Measurements from ENCODE around the gene PFN4. TPM values are rescaled to one million over a fixed set of nuclear protein-coding genes. Genes with fewer than 3 reads are reported as not detected.
"Not testable (repeated sequence)": the region's sequence is repeated elsewhere in the genome, so short reads cannot be mapped to it uniquely, and the experiment has no call there.

PFN4 gene
- total and polyA plus RNA-seq, 8 donors = 0.48 to 1.8 (median 0.56) TPM; not detected in 5

DNA sequence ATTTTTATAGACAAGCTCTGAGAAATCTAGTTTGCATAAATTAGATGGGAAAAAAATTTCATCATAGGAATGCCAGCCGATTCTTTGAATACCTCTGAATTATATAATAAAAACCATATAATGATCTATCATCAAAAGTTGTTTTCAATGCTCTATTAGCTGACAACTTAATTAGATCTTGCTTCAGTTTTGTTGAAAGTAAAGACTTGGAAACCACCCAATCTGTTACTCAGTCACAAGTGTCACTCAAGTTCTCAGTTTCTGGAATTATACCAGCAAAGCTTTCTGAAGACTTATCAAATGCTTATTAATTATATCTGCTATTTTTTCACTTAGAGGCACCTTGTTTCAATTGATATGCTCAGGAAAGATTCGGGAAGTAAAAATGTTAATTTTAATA is 21.1 kb downstream of the PFN4 start:
- TF ChIP-seq EP300 (IDR thresholded peaks at IDR 0.05) (no peak), POLR2A (IDR thresholded peaks at IDR 0.05) (no peak), POLR2AphosphoS5 (IDR thresholded peaks at IDR 0.05) (no peak)
- TF ChIP-seq, protein P1, sequence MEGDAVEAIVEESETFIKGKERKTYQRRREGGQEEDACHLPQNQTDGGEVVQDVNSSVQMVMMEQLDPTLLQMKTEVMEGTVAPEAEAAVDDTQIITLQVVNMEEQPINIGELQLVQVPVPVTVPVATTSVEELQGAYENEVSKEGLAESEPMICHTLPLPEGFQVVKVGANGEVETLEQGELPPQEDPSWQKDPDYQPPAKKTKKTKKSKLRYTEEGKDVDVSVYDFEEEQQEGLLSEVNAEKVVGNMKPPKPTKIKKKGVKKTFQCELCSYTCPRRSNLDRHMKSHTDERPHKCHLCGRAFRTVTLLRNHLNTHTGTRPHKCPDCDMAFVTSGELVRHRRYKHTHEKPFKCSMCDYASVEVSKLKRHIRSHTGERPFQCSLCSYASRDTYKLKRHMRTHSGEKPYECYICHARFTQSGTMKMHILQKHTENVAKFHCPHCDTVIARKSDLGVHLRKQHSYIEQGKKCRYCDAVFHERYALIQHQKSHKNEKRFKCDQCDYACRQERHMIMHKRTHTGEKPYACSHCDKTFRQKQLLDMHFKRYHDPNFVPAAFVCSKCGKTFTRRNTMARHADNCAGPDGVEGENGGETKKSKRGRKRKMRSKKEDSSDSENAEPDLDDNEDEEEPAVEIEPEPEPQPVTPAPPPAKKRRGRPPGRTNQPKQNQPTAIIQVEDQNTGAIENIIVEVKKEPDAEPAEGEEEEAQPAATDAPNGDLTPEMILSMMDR (IDR thresholded peaks at IDR 0.05) = no peak
- Histone ChIP-seq H3K9me3 (peaks cover 0 to 7% (median 0%) of the 10 kb centered on the region in 4 donors), H3K36me3 (peaks cover 0 to 18% (median 12%) of the 10 kb centered on the region in 4 donors), H3K4me3 (no peak overlapping the region), H3K4me1 (no peaks in the 10 kb centered on the region), H3K27me3 (no peaks in the 10 kb centered on the region), H3K27ac (no peak overlapping the region)
- 60 to 97% (median 69%) methylated on average over 2 of the region's 2 CpGs for WGBS, 5 donors
- intact Hi-C loops (cut with DNase I; ENCODE audit: low total_unique reads) = no loop called here
- no peak for DNase-seq

DNA sequence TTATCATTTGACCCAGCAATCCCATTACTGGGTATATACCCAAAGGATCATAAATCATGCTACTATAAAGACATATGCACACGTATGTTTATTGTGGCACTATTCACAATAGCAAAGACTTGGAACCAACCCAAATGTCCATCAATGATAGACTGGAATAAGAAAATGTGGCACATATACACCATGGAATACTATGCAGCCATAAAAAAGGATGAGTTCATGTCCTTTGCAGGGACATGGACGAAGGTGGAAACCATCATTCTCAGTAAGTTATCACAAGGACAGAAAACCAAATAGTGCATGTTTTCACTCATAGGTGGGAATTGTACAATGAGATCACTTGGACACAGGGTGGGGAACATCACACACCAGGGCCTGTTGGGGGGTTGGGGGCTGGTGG is 22.4 kb downstream of the PFN4 start:
- peaks cover 5 to 26% (median 20%) of the 10 kb centered on the region in 4 donors for H3K36me3 ChIP-seq
- H3K4me1 ChIP-seq; DNase-seq; H3K27me3 ChIP-seq; H3K27ac ChIP-seq; H3K4me3 ChIP-seq; intact Hi-C loops (cut with DNase I; ENCODE audit: low total_unique reads); H3K9me3 ChIP-seq: not testable (repeated sequence)
- 89 to 96% (median 92%) methylated on average over 2 of the region's 2 CpGs for WGBS, 5 donors

DNA sequence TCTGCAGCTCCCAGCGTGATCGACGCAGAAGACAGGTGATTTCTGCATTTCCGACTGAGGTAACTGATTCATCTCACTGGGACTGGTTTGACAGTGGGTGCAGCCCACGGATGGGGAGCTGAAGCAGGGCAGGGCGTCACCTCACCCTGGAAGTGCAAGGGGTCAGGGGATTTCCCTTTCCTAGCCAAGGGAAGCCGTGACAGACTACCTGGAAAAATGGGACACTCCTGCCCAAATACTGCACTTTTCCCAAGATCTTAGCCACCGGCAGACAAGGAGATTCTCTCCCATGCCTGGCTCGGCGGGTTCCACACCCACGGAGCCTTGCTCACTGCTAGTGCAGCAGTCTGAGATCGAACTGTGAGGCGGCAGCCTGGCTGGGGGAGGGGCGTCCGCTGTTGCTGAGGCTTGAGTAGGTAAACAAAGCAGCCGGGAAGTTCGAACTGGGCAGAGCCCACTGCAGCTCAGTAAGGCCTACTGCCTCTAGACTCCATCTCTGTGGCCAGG is 27.9 kb downstream of the PFN4 start:
- DNase-seq = peak in 1 of 2 donors; percentile 34
- H3K27ac ChIP-seq; H3K27me3 ChIP-seq; H3K4me3 ChIP-seq; H3K9me3 ChIP-seq; intact Hi-C loops (cut with DNase I; ENCODE audit: low total_unique reads); H3K4me1 ChIP-seq: not testable (repeated sequence)
- peaks cover 5 to 32% (median 20%) of the 10 kb centered on the region in 4 donors for H3K36me3 ChIP-seq
- 58 to 84% (median 63%) methylated on average over 17 of the region's 17 CpGs for WGBS, 5 donors

DNA sequence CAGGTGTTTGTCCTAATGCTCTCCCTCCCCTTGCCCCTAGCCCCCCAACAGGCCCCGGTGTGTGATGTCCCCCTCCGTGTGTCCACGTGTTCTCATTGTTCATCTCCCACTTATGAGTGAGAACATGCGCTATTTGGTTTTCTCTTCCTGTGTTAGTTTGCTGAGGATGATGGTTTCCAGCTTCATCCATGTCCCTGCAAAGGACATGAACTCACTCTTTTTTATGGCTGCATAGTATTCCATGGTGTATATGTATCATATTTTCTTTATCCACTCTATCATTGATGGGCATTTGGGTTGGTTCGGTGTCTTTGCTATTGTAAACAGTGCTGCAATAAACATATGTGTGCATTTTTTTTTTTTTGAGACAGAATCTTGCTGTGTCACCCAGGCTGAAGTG is 29.9 kb downstream of the PFN4 start:
- H3K4me1 ChIP-seq; H3K9me3 ChIP-seq; H3K4me3 ChIP-seq; DNase-seq; intact Hi-C loops (cut with DNase I; ENCODE audit: low total_unique reads); H3K27ac ChIP-seq; H3K27me3 ChIP-seq: not testable (repeated sequence)
- WGBS, 5 donors = 96 to 99% (median 98%) methylated on average over 5 of the region's 5 CpGs
- H3K36me3 ChIP-seq = peaks cover 5 to 33% (median 24%) of the 10 kb centered on the region in 4 donors

DNA sequence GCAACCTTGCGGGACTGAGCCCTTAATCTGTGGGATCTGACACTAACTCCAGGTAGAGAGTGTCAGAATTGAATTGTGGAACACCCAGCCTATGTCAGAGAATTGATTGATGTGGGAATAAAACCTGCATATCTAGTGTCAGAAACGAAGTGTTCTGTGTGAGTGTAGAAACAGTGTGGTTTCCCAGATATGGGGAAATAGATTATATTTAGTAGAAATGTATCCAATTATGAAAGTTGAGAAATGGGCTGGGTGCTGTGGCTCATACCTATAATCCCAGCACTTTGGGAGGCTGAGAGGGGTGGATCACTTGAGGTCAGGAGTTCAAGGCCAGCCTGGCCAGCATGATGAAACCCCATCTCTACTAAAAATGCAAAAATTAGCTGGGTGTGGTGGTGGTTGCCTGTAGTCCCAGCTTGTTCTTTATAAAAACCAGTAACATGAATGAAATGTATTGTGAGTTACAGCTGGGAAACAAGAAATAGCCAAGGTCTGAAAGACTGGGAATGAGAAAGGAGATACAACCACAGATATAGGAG is 34.2 kb downstream of the PFN4 start:
- DNase-seq = no peak
- Histone ChIP-seq H3K4me1 (peaks cover 0 to 13% (median 12%) of the 10 kb centered on the region in 4 donors), H3K27ac (no peak overlapping the region), H3K36me3 (peaks cover 0 to 22% (median 12%) of the 10 kb centered on the region in 4 donors), H3K4me3 (no peak overlapping the region), H3K27me3 (no peaks in the 10 kb centered on the region), H3K9me3 (no peaks in the 10 kb centered on the region)
- intact Hi-C loops (cut with DNase I; ENCODE audit: low total_unique reads) = loop anchor here (10.0 kb wide), 1 partner anchor 264 kb away; no protein-coding TSS in a partner anchor
- WGBS, 5 donors = 61 to 86% (median 69%) methylated on average over 2 of the region's 2 CpGs
- TF ChIP-seq POLR2AphosphoS5 (IDR thresholded peaks at IDR 0.05) = no peak
- no peak for TF ChIP-seq POLR2A (IDR thresholded peaks at IDR 0.05)

DNA sequence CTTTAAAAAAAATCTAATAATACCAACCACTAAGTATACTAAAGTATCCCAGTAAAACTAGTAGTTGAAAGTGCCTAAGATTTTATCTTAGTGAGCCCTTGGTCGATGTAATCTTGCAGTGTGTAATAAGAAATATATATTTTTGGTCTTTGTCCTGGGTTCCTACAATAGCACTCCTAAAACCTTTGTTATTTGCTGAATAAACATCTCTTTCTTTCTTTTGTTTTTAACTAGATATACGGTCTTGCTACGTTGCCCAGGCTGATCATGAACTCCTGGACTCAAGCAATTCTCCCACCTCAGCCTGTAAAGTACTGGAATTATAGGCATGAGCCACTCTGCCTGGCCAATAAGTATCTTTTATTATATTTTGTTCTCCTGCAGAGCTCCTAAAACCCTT is 36.1 kb downstream of the PFN4 start:
- intact Hi-C loops (cut with DNase I; ENCODE audit: low total_unique reads) = loop anchor here (10.0 kb wide), 1 partner anchor 262 kb away; no protein-coding TSS in a partner anchor
- TF ChIP-seq POLR2A (IDR thresholded peaks at IDR 0.05) = no peak
- no peak for TF ChIP-seq POLR2AphosphoS5 (IDR thresholded peaks at IDR 0.05)
- TF ChIP-seq, protein P1 (IDR thresholded peaks at IDR 0.05) = no peak
- TF ChIP-seq EP300 (IDR thresholded peaks at IDR 0.05) = no peak
- Histone ChIP-seq H3K4me1 (peaks cover 8 to 25% (median 25%) of the 10 kb centered on the region in 4 donors), H3K27me3 (no peaks in the 10 kb centered on the region), H3K36me3 (peaks cover 0 to 24% (median 21%) of the 10 kb centered on the region in 4 donors), H3K27ac (no peak overlapping the region), H3K4me3 (no peak overlapping the region), H3K9me3 (no peaks in the 10 kb centered on the region)
- DNase-seq = no peak
- 60 to 77% (median 64%) methylated on average over 3 of the region's 3 CpGs for WGBS, 5 donors
